HepG2 (cell line): ENCODE data around the gene PIGL. TPM values are rescaled to one million over a fixed set of nuclear protein-coding genes. Genes with fewer than 3 reads are reported as not detected.

Experiments
- ATF6 ChIP-seq: sonication (generic); formaldehyde crosslinking; conservative IDR thresholded peaks from 2 replicates; pipeline ENCODE4 v1.4.0; 2020; ENCODE audit warnings: missing genetic modification reagents
- CCAR2 ChIP-seq: fragments of 200-400 bp; formaldehyde crosslinking; optimal IDR thresholded peaks from 2 replicates; pipeline ENCODE3; 2018; ENCODE audit warnings: low read depth, mild to moderate bottlenecking, low read length, moderate library complexity
- GTF3A ChIP-seq: sonication (generic); formaldehyde crosslinking; conservative IDR thresholded peaks from 2 replicates; pipeline ENCODE4 v1.4.0; 2020; ENCODE audit warnings: mild to moderate bottlenecking, missing genetic modification reagents
- KDM1A ChIP-seq: IDR thresholded peaks from 2 replicates; pipeline ENCODE4 v1.6.1; 2016; ENCODE audit warnings: missing compliant biosample characterization
- KDM4B ChIP-seq: sonication (generic); formaldehyde crosslinking; IDR thresholded peaks from 2 replicates; pipeline ENCODE4 v1.4.0; 2020; ENCODE audit warnings: missing genetic modification reagents
- KIAA2018 ChIP-seq: sonication (generic); formaldehyde crosslinking; IDR thresholded peaks from 2 replicates; pipeline ENCODE4 v1.5.0; 2020; ENCODE audit warnings: mild to moderate bottlenecking, missing genetic modification reagents, borderline replicate concordance
- MTERF4 ChIP-seq: sonication (generic); formaldehyde crosslinking; IDR thresholded peaks from 2 replicates; pipeline ENCODE4 v1.8.0; 2023; ENCODE audit warnings: mild to moderate bottlenecking, missing genetic modification reagents
- NCOA5 ChIP-seq: sonication (generic); formaldehyde crosslinking; IDR thresholded peaks from 2 replicates; pipeline ENCODE4 v1.4.0; 2020; ENCODE audit warnings: missing genetic modification reagents
- ZFP82 ChIP-seq: sonication (generic); formaldehyde crosslinking; IDR thresholded peaks from 2 replicates; pipeline ENCODE4 v1.5.1; 2020; ENCODE audit warnings: mild to moderate bottlenecking, missing genetic modification reagents, borderline replicate concordance
- ZFP91 ChIP-seq: sonication (generic); formaldehyde crosslinking; IDR thresholded peaks from 2 replicates; pipeline ENCODE4 v1.9.0; 2022; ENCODE audit warnings: missing genetic modification reagents, mild to moderate bottlenecking, borderline replicate concordance
- ZNF331 ChIP-seq: sonication (generic); formaldehyde crosslinking; IDR thresholded peaks from 2 replicates; pipeline ENCODE4 v1.4.0; 2020; ENCODE audit warnings: missing genetic modification reagents
- ZNF512 ChIP-seq: sonication (generic); formaldehyde crosslinking; IDR thresholded peaks from 2 replicates; pipeline ENCODE4 v1.4.0; 2020; ENCODE audit warnings: mild to moderate bottlenecking, missing genetic modification reagents
- ZNF674 ChIP-seq: sonication (generic); formaldehyde crosslinking; IDR thresholded peaks from 2 replicates; pipeline ENCODE4 v1.5.0; 2020; ENCODE audit warnings: low read depth, mild to moderate bottlenecking, missing genetic modification reagents
- polyA plus RNA-seq, 8 experiments: library from polyadenylated mRNA; depleted of rRNA in 3 of 8; stranded (reverse) in 7 of 8; unstranded in 1 of 8; fragments of >200 nt; fragmentation: Illumina TruSeq in 4 of 8; extraction: Trizol in 4 of 8; gene quantifications; 2 replicates each; pipeline versions ENCODE4 v1.2.1 to v1.2.3, GENCODE V29; 2011 to 2016; ENCODE audit warnings: low read depth in 4 of 8, missing spikeins in 1 of 8, mixed read lengths in 1 of 8; ENCODE audit not compliant: insufficient read depth in 1 of 8
- total RNA-seq, 5 experiments: library from RNA; depleted of rRNA; stranded (reverse); fragments of >200 nt; fragmentation: Illumina TruSeq; extraction: Trizol; gene quantifications; 2 replicates each; pipeline ENCODE4 v1.2.3, GENCODE V29; 2016; ENCODE audit warnings: low read depth in 1 of 5

PIGL gene
- total and polyA plus RNA-seq, 2 of the 13 experiments (the other 11 are each of a cell fraction or from before 2014, with no cell fraction given), result 28.5 to 63.8 TPM

- TF ChIP-seq KIAA2018 (CRISPR knock-in tag), result no peak
- peak; percentile 52; the same call in 1 of the 2 replicates for TF ChIP-seq KDM1A (CRISPR knock-in tag)
- TF ChIP-seq ZFP91 (CRISPR knock-in tag), result peak; percentile 81; the same call in 1 of the 2 replicates
- TF ChIP-seq ZNF674, result no peak
- TF ChIP-seq CCAR2, result peak; percentile 29
- TF ChIP-seq GTF3A (CRISPR knock-in tag), result 0 out of 2 replicates have a peak, but pooled peaks have one; percentile 76
- TF ChIP-seq ZFP82, result no peak
- no peak for TF ChIP-seq ATF6 (CRISPR knock-in tag)
- TF ChIP-seq MTERF4 (CRISPR knock-in tag), result peak; percentile 40; the same call in 1 of the 2 replicates
- peak; percentile 91 for TF ChIP-seq KDM4B (CRISPR knock-in tag)
- TF ChIP-seq ZNF331, result peak; percentile 74
- no peak for TF ChIP-seq NCOA5 (CRISPR knock-in tag)
- no peak for TF ChIP-seq ZNF512 (CRISPR knock-in tag)
Observed at GRCh38 chr17:16286009-16286946, 69.3 kb downstream of the PIGL start (continued).
